ENCODE measurements around the gene TMEM45A. TPM values are rescaled to one million over a fixed set of nuclear protein-coding genes. Genes with fewer than 3 reads are reported as not detected.
"Not testable (repeated sequence)": the region's sequence is repeated elsewhere in the genome, so short reads cannot be mapped to it uniquely, and the experiment has no call there.

TMEM45A gene
- total RNA-seq, 4 donors from 2014 or later = 9.4 to 36.5 (median 14.0) TPM

- WGBS, 2 donors = 87 to 91% methylated on average over 5 of the region's 5 CpGs
- TF ChIP-seq EP300 (IDR thresholded peaks at IDR 0.05) (no peak), CTCF (IDR thresholded peaks at IDR 0.05) (no peak), POLR2A (IDR thresholded peaks at IDR 0.05) (no peak)
- Histone ChIP-seq H3K27ac (no peak overlapping the region), H3K4me1 (peaks cover 0 to 3% (median 0%) of the 10 kb centered on the region in 4 donors), H3K4me3 (no peak overlapping the region), H3K27me3 (no peaks in the 10 kb centered on the region), H3K36me3 (no peaks in the 10 kb centered on the region), H3K9me3 (peaks cover 0 to 3% (median 0%) of the 10 kb centered on the region in 4 donors)
- DNase-seq (ENCODE audit: low spot score in 2 of 2) = no peak
Observed at GRCh38 chr3:100537646-100538338, 45.4 kb downstream of the TMEM45A start.

GRCh38 chr3:100538339-100538706 is 45.9 kb downstream of the TMEM45A start:
- WGBS, 2 donors = 50 to 59% methylated on average over 1 of the region's 1 CpG
- H3K4me1 ChIP-seq = peaks cover 0 to 3% (median 0%) of the 10 kb centered on the region in 4 donors
- no peak overlapping the region for H3K27ac ChIP-seq
- DNase-seq (ENCODE audit: low spot score in 2 of 2) = no peak
- H3K9me3 ChIP-seq = peaks cover 0 to 3% (median 0%) of the 10 kb centered on the region in 4 donors
- no peak overlapping the region for H3K4me3 ChIP-seq
- no peaks in the 10 kb centered on the region for H3K27me3 ChIP-seq
- no peaks in the 10 kb centered on the region for H3K36me3 ChIP-seq
- no peak for TF ChIP-seq EP300 (IDR thresholded peaks at IDR 0.05)
- TF ChIP-seq CTCF (IDR thresholded peaks at IDR 0.05) = no peak

GRCh38 chr3:100540791-100541334 is 48.4 kb downstream of the TMEM45A start:
- Histone ChIP-seq H3K4me1 (no peaks in the 10 kb centered on the region), H3K27me3 (no peaks in the 10 kb centered on the region), H3K9me3 (peaks cover 0 to 3% (median 0%) of the 10 kb centered on the region in 4 donors), H3K4me3 (no peak overlapping the region), H3K36me3 (no peaks in the 10 kb centered on the region), H3K27ac (no peak overlapping the region)
- WGBS, 2 donors = 96 to 98% methylated on average over 2 of the region's 2 CpGs
- no peak for DNase-seq (ENCODE audit: low spot score in 2 of 2)
- TF ChIP-seq EP300 (IDR thresholded peaks at IDR 0.05) = no peak

GRCh38 chr3:100541428-100541827 is 49.0 kb downstream of the TMEM45A start:
- 96% methylated on average over 3 of the region's 3 CpGs for WGBS, 2 donors
- not testable (repeated sequence) for H3K4me3 ChIP-seq; DNase-seq (ENCODE audit: low spot score in 2 of 2)

GRCh38 chr3:100545371-100545770 is 53.0 kb downstream of the TMEM45A start:
- H3K27me3 ChIP-seq = no peaks in the 10 kb centered on the region
- H3K9me3 ChIP-seq = peaks cover 0 to 3% (median 0%) of the 10 kb centered on the region in 4 donors
- 77 to 84% methylated on average over 2 of the region's 2 CpGs for WGBS, 2 donors
- TF ChIP-seq EP300 (IDR thresholded peaks at IDR 0.05) (no peak), CTCF (IDR thresholded peaks at IDR 0.05) (no peak), POLR2A (IDR thresholded peaks at IDR 0.05) (no peak)
- H3K27ac ChIP-seq = no peak overlapping the region
- no peak overlapping the region for H3K4me3 ChIP-seq
- H3K36me3 ChIP-seq = no peaks in the 10 kb centered on the region
- no peak for DNase-seq (ENCODE audit: low spot score in 2 of 2)
- no peaks in the 10 kb centered on the region for H3K4me1 ChIP-seq

More at GRCh38 chr3:100541428-100541827, 49.0 kb downstream of the TMEM45A start:
- H3K9me3 ChIP-seq, H3K4me1 ChIP-seq, H3K36me3 ChIP-seq, H3K27ac ChIP-seq, H3K27me3 ChIP-seq: not testable (repeated sequence)

GRCh38 chr3:100546020-100546744 is 53.8 kb downstream of the TMEM45A start:
- no peaks in the 10 kb centered on the region for H3K4me1 ChIP-seq
- H3K9me3 ChIP-seq = peaks cover 0 to under 1% (median 0%) of the 10 kb centered on the region in 4 donors
- 70 to 88% methylated on average over 3 of the region's 3 CpGs for WGBS, 2 donors
- no peak for DNase-seq (ENCODE audit: low spot score in 2 of 2)
- H3K27ac ChIP-seq = no peak overlapping the region
- no peaks in the 10 kb centered on the region for H3K27me3 ChIP-seq
- H3K36me3 ChIP-seq = no peaks in the 10 kb centered on the region
- no peak overlapping the region for H3K4me3 ChIP-seq
- TF ChIP-seq POLR2A (IDR thresholded peaks at IDR 0.05) (no peak), CTCF (IDR thresholded peaks at IDR 0.05) (no peak), EP300 (IDR thresholded peaks at IDR 0.05) (no peak)

Data from tibial nerve (tissue), 4 donors.